IMR-90 (cell line): ENCODE results near the gene CYSTM1. TPM values are rescaled to one million over a fixed set of nuclear protein-coding genes. Genes with fewer than 3 reads are reported as not detected.

Experiments
- ATAC-seq: fragments of 200-7000 bp; cut with Tn5 transposase; 2 replicates; pipeline ENCODE4 v1.9.1; 2020; ENCODE audit warnings: low read depth, mild to moderate bottlenecking, moderate library complexity
- BruUV-seq: library from RNA; stranded (reverse); fragments of 400-500 nt; replicated peaks from 2 replicates; lab custom pipeline; 2021; lab: Mats Ljungman, UMichigan
- CTCF ChIA-PET: fragments of 300-600 bp; formaldehyde crosslinking; extraction: SDS; loops from one replicate; lab custom pipeline; 2021; ENCODE audit warnings: antibody characterized with exemption; lab: Yijun Ruan, JAX
- POLR2A ChIA-PET: fragments of 300-600 bp; sonication (Branson Sonifier 250); formaldehyde crosslinking; loops from one replicate; lab custom pipeline; 2022; ENCODE audit warnings: antibody characterized with exemption; ENCODE audit not compliant: unreplicated experiment; lab: Charles Lee
- DNase-seq: peaks from one replicate; pipeline ENCODE4 v3.0.0; 2013
- H2AFZ ChIP-seq: replicated peaks from 2 replicates; pipeline ENCODE3; 2013; ENCODE audit warnings: low read length, mild to moderate bottlenecking; ENCODE audit not compliant: poor library complexity
- H2AK5ac ChIP-seq: 2 replicates; pipeline ENCODE4 v1.6.1; 2013; ENCODE audit warnings: low read depth, low read length, inconsistent platforms
- H2AK9ac ChIP-seq: replicated peaks from 2 replicates; pipeline ENCODE3; 2013; ENCODE audit warnings: mild to moderate bottlenecking, low read depth, low read length, moderate library complexity; ENCODE audit not compliant: poor library complexity
- H2BK120ac ChIP-seq: 2 replicates; pipeline ENCODE4 v1.6.1; 2013; ENCODE audit warnings: low read depth, low read length, inconsistent platforms
- H2BK15ac ChIP-seq: 3 replicates; pipeline ENCODE4 v1.6.1; 2013; ENCODE audit warnings: low read depth, low read length, inconsistent platforms
- H2BK20ac ChIP-seq: 2 replicates; pipeline ENCODE4 v1.6.1; 2013; ENCODE audit warnings: low read depth, mild to moderate bottlenecking, inconsistent platforms, low read length, moderate library complexity
- H2BK5ac ChIP-seq: 2 replicates; pipeline ENCODE4 v1.6.1; 2013; ENCODE audit warnings: mild to moderate bottlenecking, low read depth, low read length, inconsistent platforms; ENCODE audit not compliant: poor library complexity, severe bottlenecking
- H3K14ac ChIP-seq: replicated peaks from 2 replicates; pipeline ENCODE4 v1.6.1; 2013; ENCODE audit warnings: low read depth, low read length, inconsistent platforms
- H3K18ac ChIP-seq: 2 replicates; pipeline ENCODE4 v1.6.1; 2013; ENCODE audit warnings: low read depth, low read length, control low read depth
- H3K23ac ChIP-seq: 2 replicates; pipeline ENCODE4 v1.6.1; 2013; ENCODE audit warnings: low read depth, low read length, inconsistent platforms
- H3K27ac ChIP-seq: 2 replicates; pipeline ENCODE4 v1.5.1; 2013; ENCODE audit warnings: mild to moderate bottlenecking, control low read depth, low read length; ENCODE audit not compliant: insufficient read depth
- H3K27me3 ChIP-seq: 2 replicates; pipeline ENCODE4 v1.6.1; 2013; ENCODE audit warnings: low read length; ENCODE audit not compliant: control insufficient read depth, insufficient read depth
- H3K36me3 ChIP-seq: 2 replicates; pipeline ENCODE4 v1.6.1; 2013; ENCODE audit warnings: low read length, mixed read lengths; ENCODE audit not compliant: control insufficient read depth, insufficient read depth
- H3K4ac ChIP-seq: 2 replicates; pipeline ENCODE4 v1.6.1; 2013; ENCODE audit warnings: low read depth, low read length, inconsistent platforms
- H3K4me1 ChIP-seq: 2 replicates; pipeline ENCODE4 v1.6.1; 2013; ENCODE audit warnings: low read length, mixed read lengths; ENCODE audit not compliant: control insufficient read depth, insufficient read depth
- H3K4me2 ChIP-seq: 2 replicates; pipeline ENCODE4 v1.6.1; 2013; ENCODE audit warnings: low read depth, mild to moderate bottlenecking, control low read depth, low read length, moderate library complexity
- H3K4me3 ChIP-seq: 2 replicates; pipeline ENCODE4 v1.5.1; 2013; ENCODE audit warnings: low read depth, mild to moderate bottlenecking, control low read depth, low read length, moderate library complexity; ENCODE audit not compliant: insufficient read depth
- H3K56ac ChIP-seq: 2 replicates; pipeline ENCODE4 v1.6.1; 2013; ENCODE audit warnings: low read length, inconsistent platforms; ENCODE audit not compliant: insufficient read depth; ENCODE audit errors: extremely low read depth
- H3K79me1 ChIP-seq, 2 experiments: 2 replicates each; pipeline ENCODE4 v1.6.1; 2013; ENCODE audit warnings: low read length in 2 of 2, inconsistent platforms in 1 of 2, low read depth in 1 of 2
- H3K9ac ChIP-seq: 2 replicates; pipeline ENCODE4 v1.6.1; 2013; ENCODE audit warnings: low read depth, low read length, control low read depth
- H3K9me1 ChIP-seq: 2 replicates; pipeline ENCODE4 v1.6.1; 2013; ENCODE audit warnings: low read length, inconsistent platforms; ENCODE audit not compliant: insufficient read depth
- H3K9me3 ChIP-seq: 2 replicates; pipeline ENCODE4 v1.6.1; 2013; ENCODE audit warnings: low read length; ENCODE audit not compliant: control insufficient read depth, insufficient read depth
- H4K20me1 ChIP-seq: 2 replicates; pipeline ENCODE4 v1.6.1; 2013; ENCODE audit warnings: low read length, inconsistent platforms; ENCODE audit not compliant: insufficient read depth
- H4K5ac ChIP-seq: 2 replicates; pipeline ENCODE4 v1.6.1; 2013; ENCODE audit warnings: mild to moderate bottlenecking, low read depth, low read length, control low read depth
- H4K8ac ChIP-seq, 2 experiments: 2 replicates each; pipeline ENCODE4 v1.6.1; 2013; ENCODE audit warnings: low read depth in 2 of 2, low read length in 2 of 2, control low read depth in 1 of 2, inconsistent platforms in 1 of 2
- H4K91ac ChIP-seq: 2 replicates; pipeline ENCODE4 v1.6.1; 2013; ENCODE audit warnings: low read depth, low read length, inconsistent platforms; ENCODE audit not compliant: insufficient read depth
- BHLHE40 ChIP-seq: fragments of 150-350 bp; IDR thresholded peaks from 2 replicates; pipeline ENCODE4 v1.6.1; 2016; ENCODE audit warnings: mild to moderate bottlenecking, low read depth, low read length
- CHD1 ChIP-seq: IDR thresholded peaks from 2 replicates; pipeline ENCODE4 v1.6.1; 2012; ENCODE audit warnings: low read depth, low read length, improper control_type of control experiment
- MAZ ChIP-seq: IDR thresholded peaks from 2 replicates; pipeline ENCODE4 v1.6.1; 2012; ENCODE audit warnings: low read depth, mild to moderate bottlenecking, low read length, improper control_type of control experiment, moderate library complexity, borderline replicate concordance
- MXI1 ChIP-seq: IDR thresholded peaks from 2 replicates; pipeline ENCODE4 v1.6.1; 2012; ENCODE audit warnings: low read depth, mild to moderate bottlenecking, low read length, moderate library complexity, borderline replicate concordance
- NFE2L2 ChIP-seq: fragments of 150-350 bp; IDR thresholded peaks from 2 replicates; pipeline ENCODE4 v1.6.1; 2016; ENCODE audit warnings: low read depth, mild to moderate bottlenecking, low read length
- RFX5 ChIP-seq: IDR thresholded peaks from 2 replicates; pipeline ENCODE4 v1.8.0; 2012; ENCODE audit warnings: low read depth, mild to moderate bottlenecking, low read length, moderate library complexity
- WGBS, 2 experiments: methylation state at CpG; one replicate each; pipeline versions ENCODE4 v1.1.5 to v1.1.7; 2013; ENCODE audit warnings: missing lambda C conversion rate in 2 of 2; ENCODE audit not compliant: insufficient read length in 1 of 2; ENCODE audit errors: extremely low coverage in 2 of 2; 5-methylcytosine and 5-hydroxymethylcytosine counted together
- dilution Hi-C: fragments of 300-500 bp; cut with HindIII; formaldehyde crosslinking; loops from one replicate; pipeline ENCODE4 v1.14.3; 2018; ENCODE audit warnings: low sequenced_read_pairs; ENCODE audit not compliant: unreplicated experiment
- in situ Hi-C: fragments of 300-500 bp; cut with MboI; formaldehyde crosslinking; loops from 3 replicates; pipeline ENCODE4 v1.14.3; 2019; ENCODE audit warnings: low sequenced_read_pairs, inconsistent platforms, mixed read lengths
- intact Hi-C: fragments of 100-400 bp; cut with micrococcal nuclease; formaldehyde crosslinking; loops from 2 replicates; pipeline ENCODE4 v1.10.0; 2022
- polyA plus RNA-seq, 3 experiments: library from polyadenylated mRNA; depleted of rRNA; stranded (reverse); fragments of >200 nt; gene quantifications; 2 replicates each; pipeline ENCODE4 v1.2.3, GENCODE V29; 2012; ENCODE audit warnings: low replicate concordance in 1 of 3
- total RNA-seq: library from RNA; depleted of rRNA; stranded (reverse); fragments of >200 nt; gene quantifications from 2 replicates; pipeline ENCODE4 v1.2.3, GENCODE V29; 2012

The CYSTM1 gene
- total and polyA plus RNA-seq, 2 of the 4 experiments (the other 2 are of a cell fraction) = 7.3 to 15.0 TPM

- TF ChIP-seq CHD1 (no peak), RFX5 (no peak), BHLHE40 (no peak), NFE2L2 (no peak), MAZ (no peak), MXI1 (no peak)
- no peak overlapping the region for H3K4me3 ChIP-seq
- no peak overlapping the region for H2AFZ ChIP-seq
- dilution Hi-C loops = no loop called here
- no peaks in the 10 kb centered on the region for H3K9me3 ChIP-seq
- peaks cover 0 to 2% of the 10 kb centered on the region in 2 experiments; a peak in 2 of 4 replicates for H3K79me1 ChIP-seq
- in situ Hi-C loops = no loop called here
- H2BK20ac ChIP-seq = no peak overlapping the region
- intact Hi-C loops = no loop called here
- no peak overlapping the region for H2BK5ac ChIP-seq
- H2BK120ac ChIP-seq = no peak overlapping the region
- H3K9ac ChIP-seq = no peak overlapping the region
- H3K27ac ChIP-seq = no peak overlapping the region
- H4K5ac ChIP-seq = no peak overlapping the region
- no peak overlapping the region for H3K56ac ChIP-seq
- H2BK15ac ChIP-seq = no peak overlapping the region
- no peak overlapping the region; the same call in 1 of the 2 replicates for H2AK5ac ChIP-seq
- H3K4me1 ChIP-seq = no peaks in the 10 kb centered on the region
- H3K4me2 ChIP-seq = no peak overlapping the region
- no peak overlapping the region for H3K14ac ChIP-seq
- no peak overlapping the region for H3K4ac ChIP-seq
- peak overlapping the region; percentile 7 for H2AK9ac ChIP-seq
- no peak for ATAC-seq
- POLR2A ChIA-PET = no interaction called here
- CTCF ChIA-PET = interaction anchor here (0.9 kb wide), 1 partner anchor 11 kb away, joined by 3 read pairs; no protein-coding TSS in a partner anchor
- 93% methylated on average over 3 of the region's 7 CpGs; no CpG with 5 or more reads in 1 of the 2 experiments for WGBS, 2 experiments
- no peak overlapping the region for H3K18ac ChIP-seq
- no peak overlapping the region for H4K8ac ChIP-seq
- no peak for DNase-seq
- H3K27me3 ChIP-seq = no peaks in the 10 kb centered on the region
- no peaks in the 10 kb centered on the region for H4K20me1 ChIP-seq
- BruUV-seq = no TSS peak
- H4K91ac ChIP-seq = no peak overlapping the region
- H3K9me1 ChIP-seq = peaks cover 4% of the 10 kb centered on the region
- H3K23ac ChIP-seq = no peak overlapping the region
- no peaks in the 10 kb centered on the region for H3K36me3 ChIP-seq
These were observed 53.4 kb downstream of the CYSTM1 start for GRCh38 chr5:140228364-140228837.
